GM18907 (cell line): ENCODE measurements around the gene CPNE7.
"Not testable (repeated sequence)": the region's sequence is repeated elsewhere in the genome, so short reads cannot be mapped to it uniquely, and the experiment has no call there.

Experiments used
- ATAC-seq: cut with Tn5 transposase; IDR thresholded peaks from one replicate; pipeline ENCODE4 v1.9.1; 2021; ENCODE audit warnings: mild to moderate bottlenecking, moderate library complexity; ENCODE audit not compliant: unreplicated experiment

CPNE7 gene

GRCh38 chr16:89621136-89621697 lies 45.7 kb downstream of the CPNE7 start:
- no peak for ATAC-seq

- ATAC-seq: no peak
Observed at GRCh38 chr16:89621698-89622409, 46.3 kb downstream of the CPNE7 start.

- ATAC-seq: no peak
Observed at GRCh38 chr16:89623511-89624261, 48.1 kb downstream of the CPNE7 start.

GRCh38 chr16:89624777-89625761 lies 49.5 kb downstream of the CPNE7 start:
- no peak for ATAC-seq

GRCh38 chr16:89629827-89630610 lies 54.5 kb downstream of the CPNE7 start:
- ATAC-seq: no peak

- ATAC-seq: no peak
Observed at GRCh38 chr16:89633064-89633631, 57.6 kb downstream of the CPNE7 start.

- not testable (repeated sequence) for ATAC-seq
Observed at GRCh38 chr16:89634463-89635385, 59.2 kb downstream of the CPNE7 start.

- ATAC-seq: no peak
Observed at GRCh38 chr16:89636663-89637062, 61.1 kb downstream of the CPNE7 start.

GRCh38 chr16:89637379-89637778 lies 61.8 kb downstream of the CPNE7 start:
- no peak for ATAC-seq

- no peak for ATAC-seq
Observed at GRCh38 chr16:89638455-89638854, 62.9 kb downstream of the CPNE7 start.

GRCh38 chr16:89639385-89639784 lies 63.8 kb downstream of the CPNE7 start:
- ATAC-seq: no peak

- ATAC-seq: no peak
Observed at GRCh38 chr16:89641458-89642119, 66.0 kb downstream of the CPNE7 start.

GRCh38 chr16:89642574-89642973 lies 67.0 kb downstream of the CPNE7 start:
- ATAC-seq: no peak

- ATAC-seq: no peak
Observed at GRCh38 chr16:89643769-89644300, 68.3 kb downstream of the CPNE7 start.

GRCh38 chr16:89645122-89645521 lies 69.6 kb downstream of the CPNE7 start:
- ATAC-seq: no peak

- no peak for ATAC-seq
Observed at GRCh38 chr16:89646270-89646669, 70.7 kb downstream of the CPNE7 start.
